Body of pancreas (tissue), 4 donors: ENCODE results near the gene CDH4. TPM values are rescaled to one million over a fixed set of nuclear protein-coding genes. Genes with fewer than 3 reads are reported as not detected.

Experiments
- ATAC-seq: fragments of 150-250 bp; one replicate; pipeline ENCODE4 v1.9.1; 2016
- DNase-seq, 4 donors: peaks; one replicate each; pipeline ENCODE4 v3.0.0-alpha.2; 2019
- H3K27ac ChIP-seq, 4 donors: fragments of 200-600 bp; sonication (generic); 1 replicate in 3 of 4; 2 replicates in 1 of 4; pipeline versions ENCODE4 v1.5.1 to v1.6.1; 2016 to 2019; ENCODE audit warnings: mild to moderate bottlenecking in 1 of 4, mixed read lengths in 1 of 4, moderate library complexity in 1 of 4
- H3K27me3 ChIP-seq, 2 donors: fragments of 200-600 bp; sonication (generic); one replicate each; pipeline ENCODE4 v1.6.0; 2016; ENCODE audit warnings: mild to moderate bottlenecking in 1 of 2
- H3K36me3 ChIP-seq, 2 donors: fragments of 200-600 bp; sonication (generic); replicated peaks in 1 of 2; 2 replicates each; pipeline ENCODE4 v1.5.1; 2016; ENCODE audit warnings: low read depth in 2 of 2; ENCODE audit not compliant: insufficient read depth in 1 of 2
- H3K4me1 ChIP-seq: fragments of 200-600 bp; sonication (generic); one replicate; pipeline ENCODE4 v1.6.0; 2016
- H3K4me3 ChIP-seq, 2 donors: fragments of 200-600 bp; sonication (generic); 1 replicate in 1 of 2; 2 replicates in 1 of 2; pipeline ENCODE4 v1.5.1; 2016 to 2019
- H3K9me3 ChIP-seq, 3 donors: fragments of 200-600 bp; sonication (generic); 1 replicate in 2 of 3; 2 replicates in 1 of 3; pipeline ENCODE4 v1.5.1; 2016
- CTCF ChIP-seq, 7 experiments: fragments of 450-650 bp in 4 of 7; fragments of 200-600 bp in 3 of 7; sonication (generic) in 3 of 7; IDR thresholded peaks; one replicate each; pipeline ENCODE4 v1.5.1; 2016 to 2019; ENCODE audit warnings: antibody characterized with exemption in 7 of 7
- POLR2A ChIP-seq, 3 donors: fragments of 450-650 bp; IDR thresholded peaks; one replicate each; pipeline ENCODE4 v1.6.1; 2016; ENCODE audit warnings: antibody characterized with exemption in 3 of 3, mild to moderate bottlenecking in 2 of 3
- WGBS, 2 donors: methylation state at CpG; one replicate each; pipeline ENCODE4 v1.1.5; 2017; 5-methylcytosine and 5-hydroxymethylcytosine counted together
- intact Hi-C: fragments of 100-400 bp; cut with DNase I; formaldehyde crosslinking; loops from one replicate; pipeline ENCODE4 v1.15.1; 2023
- total RNA-seq, 2 donors: library from RNA; depleted of rRNA; stranded (reverse); fragments of >200 nt; gene quantifications; one replicate each; pipeline ENCODE4 v1.1.0, GENCODE V29; 2016

The CDH4 gene
- total RNA-seq, 2 donors from 2014 or later, result 0.33 to 0.52 TPM

- DNase-seq (no peak), ATAC-seq (no peak)
Measured at GRCh38 chr20:61814244-61814643, 562.2 kb downstream of the CDH4 start.

GRCh38 chr20:61814726-61815125 lies 562.7 kb downstream of the CDH4 start:
- Histone ChIP-seq H3K27ac (no peak overlapping the region), H3K36me3 (no peaks in the 10 kb centered on the region), H3K9me3 (no peaks in the 10 kb centered on the region), H3K4me1 (no peaks in the 10 kb centered on the region), H3K27me3 (no peaks in the 10 kb centered on the region), H3K4me3 (no peak overlapping the region)
- 52 to 75% methylated on average over 9 of the region's 9 CpGs for WGBS, 2 donors
- intact Hi-C loops, result no loop called here
- no peak for TF ChIP-seq POLR2A (IDR thresholded peaks at IDR 0.05)
- no peak for TF ChIP-seq CTCF (IDR thresholded peaks at IDR 0.05)
- no peak for DNase-seq
- no peak for ATAC-seq

More at GRCh38 chr20:61814244-61814643, 562.2 kb downstream of the CDH4 start:
- no peaks in the 10 kb centered on the region for H3K4me1 ChIP-seq
- no peak overlapping the region for H3K4me3 ChIP-seq
- H3K27ac ChIP-seq, result no peak overlapping the region
- TF ChIP-seq CTCF (IDR thresholded peaks at IDR 0.05) (no peak), POLR2A (IDR thresholded peaks at IDR 0.05) (no peak)
- 87 to 92% methylated on average over 9 to 11 of the region's 11 CpGs for WGBS, 2 donors
- H3K27me3 ChIP-seq, result no peaks in the 10 kb centered on the region
- no peaks in the 10 kb centered on the region for H3K36me3 ChIP-seq
- intact Hi-C loops, result no loop called here
- H3K9me3 ChIP-seq, result no peaks in the 10 kb centered on the region

GRCh38 chr20:61815176-61815575 lies 563.1 kb downstream of the CDH4 start:
- WGBS, 2 donors, result 63 to 76% methylated on average over 10 to 15 of the region's 15 CpGs
- no peaks in the 10 kb centered on the region for H3K4me1 ChIP-seq
- DNase-seq (no peak), ATAC-seq (no peak)
- H3K27me3 ChIP-seq, result no peaks in the 10 kb centered on the region
- H3K36me3 ChIP-seq, result no peaks in the 10 kb centered on the region
- no peak for TF ChIP-seq POLR2A (IDR thresholded peaks at IDR 0.05)
- no peak for TF ChIP-seq CTCF (IDR thresholded peaks at IDR 0.05)
- no peak overlapping the region for H3K27ac ChIP-seq
- intact Hi-C loops, result no loop called here
- no peaks in the 10 kb centered on the region for H3K9me3 ChIP-seq
- no peak overlapping the region for H3K4me3 ChIP-seq

GRCh38 chr20:61815678-61816077 lies 563.6 kb downstream of the CDH4 start:
- H3K27me3 ChIP-seq, result no peaks in the 10 kb centered on the region
- intact Hi-C loops, result no loop called here
- H3K36me3 ChIP-seq, result no peaks in the 10 kb centered on the region
- DNase-seq, result no peak
- H3K27ac ChIP-seq, result no peak overlapping the region
- no peak for ATAC-seq
- no peak overlapping the region for H3K4me3 ChIP-seq
- no peaks in the 10 kb centered on the region for H3K4me1 ChIP-seq
- H3K9me3 ChIP-seq, result no peaks in the 10 kb centered on the region
- no peak for TF ChIP-seq POLR2A (IDR thresholded peaks at IDR 0.05)
- no peak for TF ChIP-seq CTCF (IDR thresholded peaks at IDR 0.05)
- WGBS, 2 donors, result 64 to 71% methylated on average over 11 to 12 of the region's 12 CpGs

- H3K4me3 ChIP-seq, result no peak overlapping the region
- intact Hi-C loops, result no loop called here
- ATAC-seq, result no peak
- 75 to 79% methylated on average over 17 to 24 of the region's 25 CpGs for WGBS, 2 donors
- no peak for DNase-seq
- no peaks in the 10 kb centered on the region for H3K36me3 ChIP-seq
- no peaks in the 10 kb centered on the region for H3K9me3 ChIP-seq
- H3K27ac ChIP-seq, result no peak overlapping the region
- TF ChIP-seq POLR2A (IDR thresholded peaks at IDR 0.05) (no peak), CTCF (IDR thresholded peaks at IDR 0.05) (no peak)
- no peaks in the 10 kb centered on the region for H3K27me3 ChIP-seq
- H3K4me1 ChIP-seq, result no peaks in the 10 kb centered on the region
Measured at GRCh38 chr20:61816606-61817460, 564.8 kb downstream of the CDH4 start.
